GM03348 (cell line): Measurements from ENCODE around the gene PKP4.

Source experiments
- DNase-seq: peaks from one replicate; pipeline ENCODE4 v3.0.0; 2012; ENCODE audit warnings: low spot score

PKP4 gene

GRCh38 chr2:158542577-158542976, 85.8 kb downstream of the PKP4 start:
- no peak for DNase-seq

- DNase-seq, result no peak
Measured at GRCh38 chr2:158543957-158544356, 87.2 kb downstream of the PKP4 start.

GRCh38 chr2:158544998-158545397, 88.2 kb downstream of the PKP4 start:
- no peak for DNase-seq

- no peak for DNase-seq
Measured at GRCh38 chr2:158546412-158547144, 89.8 kb downstream of the PKP4 start.

- no peak for DNase-seq
Measured at GRCh38 chr2:158553257-158553656, 96.5 kb downstream of the PKP4 start.

GRCh38 chr2:158554996-158555395, 98.2 kb downstream of the PKP4 start:
- no peak for DNase-seq

- DNase-seq, result no peak
Measured at GRCh38 chr2:158556124-158556523, 99.4 kb downstream of the PKP4 start.

- no peak for DNase-seq
Measured at GRCh38 chr2:158557752-158558151, 101.0 kb downstream of the PKP4 start.

GRCh38 chr2:158559252-158559651, 102.5 kb downstream of the PKP4 start:
- no peak for DNase-seq

- no peak for DNase-seq
Measured at GRCh38 chr2:158560259-158560658, 103.5 kb downstream of the PKP4 start.

- no peak for DNase-seq
Measured at GRCh38 chr2:158561054-158561453, 104.3 kb downstream of the PKP4 start.

- DNase-seq, result no peak
Measured at GRCh38 chr2:158567208-158567607, 110.5 kb downstream of the PKP4 start.

GRCh38 chr2:158569284-158569683, 112.5 kb downstream of the PKP4 start:
- no peak for DNase-seq

- no peak for DNase-seq
Measured at GRCh38 chr2:158570869-158571268, 114.1 kb downstream of the PKP4 start.

- no peak for DNase-seq
Measured at GRCh38 chr2:158573739-158574138, 117.0 kb downstream of the PKP4 start.

GRCh38 chr2:158575051-158575635, 118.4 kb downstream of the PKP4 start:
- DNase-seq, result no peak

GRCh38 chr2:158577141-158577540, 120.4 kb downstream of the PKP4 start:
- no peak for DNase-seq

- no peak for DNase-seq
Measured at GRCh38 chr2:158578703-158579330, 122.1 kb downstream of the PKP4 start.

- DNase-seq, result no peak
Measured at GRCh38 chr2:158579928-158580327, 123.2 kb downstream of the PKP4 start.

- no peak for DNase-seq
Measured at GRCh38 chr2:158580760-158581159, 124.0 kb downstream of the PKP4 start.

GRCh38 chr2:158582670-158583069, 125.9 kb downstream of the PKP4 start:
- no peak for DNase-seq

- DNase-seq, result no peak
Measured at GRCh38 chr2:158583923-158584322, 127.2 kb downstream of the PKP4 start.

GRCh38 chr2:158586491-158586890, 129.7 kb downstream of the PKP4 start:
- DNase-seq, result peak; percentile 21

- no peak for DNase-seq
Measured at GRCh38 chr2:158589303-158589702, 132.6 kb downstream of the PKP4 start.
